CD4-positive, alpha-beta T cell (primary cell): ENCODE data around the gene POLH. TPM values are rescaled to one million over a fixed set of nuclear protein-coding genes. Genes with fewer than 3 reads are reported as not detected.
A peak's percentile ranks its signal among the peaks of the same experiment; 100 is the strongest.

ENCODE experiments used
- ATAC-seq: fragments of 200-7000 bp; cut with Tn5 transposase; one replicate; pipeline ENCODE4 v1.10.0; 2022; ENCODE audit warnings: mild to moderate bottlenecking; ENCODE audit not compliant: poor library complexity
- CTCF ChIA-PET: fragments of 350-600 bp; sonication (Branson Sonifier 250); formaldehyde crosslinking; loops from one replicate; lab custom pipeline; 2021; ENCODE audit warnings: antibody characterized with exemption, inconsistent platforms; lab: Charles Lee
- POLR2A ChIA-PET: fragments of 350-600 bp; sonication (Branson Sonifier 250); formaldehyde crosslinking; loops from one replicate; lab custom pipeline; 2021; ENCODE audit warnings: antibody characterized with exemption, inconsistent platforms; lab: Charles Lee
- DNase-seq, 14 experiments: peaks; one replicate each; pipeline ENCODE4 v3.0.0-alpha.2; 2013 to 2020; ENCODE audit warnings: mixed read lengths in 2 of 14
- H3K27ac ChIP-seq, 2 donors: one replicate each; pipeline versions ENCODE4 v1.5.1 to v1.7.0; 2013; ENCODE audit warnings: low read length in 2 of 2, low read depth in 1 of 2, mild to moderate bottlenecking in 1 of 2
- H3K27me3 ChIP-seq, 2 experiments: 1 replicate in 1 of 2; 2 replicates in 1 of 2; pipeline versions ENCODE4 v1.6.1 to v1.7.0; 2013; ENCODE audit warnings: low read length in 2 of 2, control low read depth in 1 of 2, mild to moderate bottlenecking in 1 of 2, moderate library complexity in 1 of 2; ENCODE audit not compliant: insufficient read depth in 2 of 2, control insufficient read depth in 1 of 2
- H3K36me3 ChIP-seq: one replicate; pipeline ENCODE4 v1.6.1; 2013; ENCODE audit warnings: low read length, control low read depth; ENCODE audit not compliant: insufficient read depth
- H3K4me1 ChIP-seq: one replicate; pipeline ENCODE4 v1.6.1; 2013; ENCODE audit warnings: low read length, control low read depth; ENCODE audit not compliant: insufficient read depth
- H3K4me3 ChIP-seq: one replicate; pipeline ENCODE4 v1.5.1; 2013; ENCODE audit warnings: mild to moderate bottlenecking, low read length, moderate library complexity
- H3K9me3 ChIP-seq, 2 experiments: 1 replicate in 1 of 2; 2 replicates in 1 of 2; pipeline versions ENCODE4 v1.6.1 to v1.7.0; 2013; ENCODE audit warnings: low read length in 2 of 2, mild to moderate bottlenecking in 2 of 2, control low read depth in 1 of 2, moderate library complexity in 1 of 2; ENCODE audit not compliant: control insufficient read depth in 1 of 2, insufficient read depth in 1 of 2
- H3K27ac Mint-ChIP-seq: one replicate; pipeline ENCODE4 v1.8.0; 2020; ENCODE audit warnings: mixed read lengths
- H3K27me3 Mint-ChIP-seq: one replicate; pipeline ENCODE4 v1.8.0; 2021; ENCODE audit warnings: mixed read lengths
- H3K36me3 Mint-ChIP-seq: one replicate; pipeline ENCODE4 v1.8.0; 2021; ENCODE audit warnings: low read depth, mixed read lengths
- H3K4me1 Mint-ChIP-seq: one replicate; pipeline ENCODE4 v1.8.0; 2021; ENCODE audit warnings: low read depth, mixed read lengths
- H3K4me3 Mint-ChIP-seq: one replicate; pipeline ENCODE4 v1.8.0; 2020; ENCODE audit warnings: mild to moderate bottlenecking, mixed read lengths
- H3K9me3 Mint-ChIP-seq: one replicate; pipeline ENCODE4 v1.8.0; 2020; ENCODE audit warnings: mixed read lengths
- intact Hi-C, 2 experiments: fragments of 100-400 bp; cut with DNase I in 1 of 2; cut with micrococcal nuclease in 1 of 2; formaldehyde crosslinking; loops; one replicate each; pipeline versions ENCODE4 v1.15.1 to v1.9.0; 2023 to 2025; cut with DNase I, micrococcal nuclease
- total RNA-seq, 174 experiments: library from RNA in 2 of 174; stranded (reverse) in 2 of 174; gene quantifications; one replicate each; pipeline ENCODE4 v1.2.3 and lab custom pipeline; 2021 to 2026
- TF ChIP-seq, protein P1 (sequence below): fragments of 200-600 bp; IDR thresholded peaks from one replicate; pipeline ENCODE4 v1.8.0; 2022; ENCODE audit warnings: antibody characterized with exemption, mild to moderate bottlenecking

Gene POLH
- total RNA-seq, 2 experiments from 2014 or later = 4.2 to 4.4 TPM

DNA sequence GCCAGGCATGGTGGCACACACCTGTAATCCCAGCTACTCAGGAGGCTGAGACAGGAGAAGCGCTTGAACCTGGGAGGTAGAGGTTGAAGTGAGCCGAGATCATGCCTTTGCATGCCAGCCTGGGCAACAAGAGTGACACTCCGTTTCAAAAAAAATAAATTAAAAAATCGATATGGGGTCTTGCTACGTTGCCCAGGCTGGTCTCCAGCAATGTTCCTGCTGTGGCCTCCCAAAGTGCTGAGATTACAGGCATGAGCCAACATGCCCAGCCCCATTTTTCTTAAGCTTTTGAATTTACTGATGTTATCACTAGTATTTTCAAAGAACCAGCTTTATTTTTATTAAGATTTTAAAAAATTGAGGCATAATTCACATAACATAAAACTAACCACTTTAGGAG is 35.5 kb upstream of the POLH start:
- H3K27me3 ChIP-seq = no peaks in the 10 kb centered on the region
- Mint-ChIP-seq H3K4me1 (no peaks in the 10 kb centered on the region), H3K4me3 (no peak overlapping the region), H3K36me3 (peaks cover 68% of the 10 kb centered on the region), H3K9me3 (no peaks in the 10 kb centered on the region), H3K27ac (no peak overlapping the region), H3K27me3 (no peaks in the 10 kb centered on the region)
- H3K9me3 ChIP-seq = no peaks in the 10 kb centered on the region
- POLR2A ChIA-PET = no interaction called here
- TF ChIP-seq, protein P1, sequence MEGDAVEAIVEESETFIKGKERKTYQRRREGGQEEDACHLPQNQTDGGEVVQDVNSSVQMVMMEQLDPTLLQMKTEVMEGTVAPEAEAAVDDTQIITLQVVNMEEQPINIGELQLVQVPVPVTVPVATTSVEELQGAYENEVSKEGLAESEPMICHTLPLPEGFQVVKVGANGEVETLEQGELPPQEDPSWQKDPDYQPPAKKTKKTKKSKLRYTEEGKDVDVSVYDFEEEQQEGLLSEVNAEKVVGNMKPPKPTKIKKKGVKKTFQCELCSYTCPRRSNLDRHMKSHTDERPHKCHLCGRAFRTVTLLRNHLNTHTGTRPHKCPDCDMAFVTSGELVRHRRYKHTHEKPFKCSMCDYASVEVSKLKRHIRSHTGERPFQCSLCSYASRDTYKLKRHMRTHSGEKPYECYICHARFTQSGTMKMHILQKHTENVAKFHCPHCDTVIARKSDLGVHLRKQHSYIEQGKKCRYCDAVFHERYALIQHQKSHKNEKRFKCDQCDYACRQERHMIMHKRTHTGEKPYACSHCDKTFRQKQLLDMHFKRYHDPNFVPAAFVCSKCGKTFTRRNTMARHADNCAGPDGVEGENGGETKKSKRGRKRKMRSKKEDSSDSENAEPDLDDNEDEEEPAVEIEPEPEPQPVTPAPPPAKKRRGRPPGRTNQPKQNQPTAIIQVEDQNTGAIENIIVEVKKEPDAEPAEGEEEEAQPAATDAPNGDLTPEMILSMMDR = no peak
- intact Hi-C loops = no loop called here
- no peaks in the 10 kb centered on the region for H3K4me1 ChIP-seq
- no peak for DNase-seq
- ATAC-seq = no peak
- CTCF ChIA-PET = no interaction called here
- no peak overlapping the region for H3K27ac ChIP-seq
- peaks cover 50% of the 10 kb centered on the region for H3K36me3 ChIP-seq
- H3K4me3 ChIP-seq = no peak overlapping the region

DNA sequence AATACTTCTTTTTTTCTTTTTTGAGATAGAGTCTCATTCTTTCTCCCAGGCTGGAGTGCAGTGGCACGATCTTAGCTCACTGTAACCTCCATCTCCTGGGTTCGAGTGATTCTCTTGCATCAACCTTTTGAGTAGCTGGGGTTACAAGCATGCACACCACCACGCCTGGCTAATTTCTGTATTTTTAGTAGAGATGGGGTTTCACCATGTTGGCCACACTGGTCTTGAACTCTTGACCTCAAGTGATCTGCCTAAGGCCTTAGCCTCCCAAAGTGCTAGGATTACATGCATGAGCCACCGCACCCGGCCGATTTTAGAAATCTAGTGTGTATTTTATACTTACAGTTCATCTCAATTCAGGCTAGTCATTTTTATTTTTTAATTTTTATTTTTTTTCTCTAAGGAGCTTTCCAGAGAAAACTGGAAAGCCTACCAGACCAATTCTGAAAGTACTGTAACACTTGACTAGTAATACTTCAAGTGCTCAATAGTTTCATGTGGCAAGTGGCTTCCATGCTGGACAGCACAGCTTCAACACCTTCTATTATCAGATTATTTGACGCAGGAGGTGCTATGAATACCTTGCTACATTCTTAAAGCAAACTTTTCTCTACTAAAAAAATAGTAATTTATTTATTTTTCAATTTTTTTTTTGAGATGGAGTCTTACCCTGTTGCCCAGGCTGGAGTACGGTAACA is 34.1 kb upstream of the POLH start:
- Mint-ChIP-seq H3K4me3 (no peak overlapping the region), H3K27me3 (no peaks in the 10 kb centered on the region), H3K9me3 (no peaks in the 10 kb centered on the region), H3K36me3 (peaks cover 76% of the 10 kb centered on the region), H3K4me1 (no peaks in the 10 kb centered on the region), H3K27ac (no peak overlapping the region)
- intact Hi-C loops = no loop called here
- H3K9me3 ChIP-seq = no peaks in the 10 kb centered on the region
- H3K36me3 ChIP-seq = peaks cover 65% of the 10 kb centered on the region
- ChIA-PET CTCF (no interaction called here), POLR2A (no interaction called here)
- H3K4me1 ChIP-seq = no peaks in the 10 kb centered on the region
- TF ChIP-seq, protein P1 = no peak
- H3K27ac ChIP-seq = no peak overlapping the region
- H3K27me3 ChIP-seq = no peaks in the 10 kb centered on the region
- DNase-seq (no peak), ATAC-seq (no peak)
- H3K4me3 ChIP-seq = no peak overlapping the region

DNA sequence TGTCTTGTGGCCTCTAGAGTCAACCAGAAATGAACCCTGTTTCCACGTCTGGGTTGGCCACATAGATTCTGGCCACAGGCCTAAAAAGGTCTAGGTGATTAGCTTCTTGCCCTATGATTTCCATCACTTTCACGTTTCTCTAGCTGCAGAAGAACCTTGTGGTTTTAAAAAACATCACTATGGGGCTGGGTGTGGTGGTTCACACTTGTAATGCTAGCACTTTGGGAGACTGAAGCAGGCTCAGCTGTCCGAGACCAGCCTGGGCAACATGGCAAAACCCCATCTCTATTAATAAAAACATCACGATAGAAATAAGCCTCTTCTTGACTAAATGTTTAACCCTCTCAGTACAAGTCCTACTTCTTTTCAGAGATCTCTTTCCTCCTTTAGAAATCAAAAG is 31.5 kb upstream of the POLH start:
- Mint-ChIP-seq H3K27me3 (no peaks in the 10 kb centered on the region), H3K4me3 (no peak overlapping the region), H3K4me1 (no peaks in the 10 kb centered on the region), H3K36me3 (peaks cover 83% of the 10 kb centered on the region), H3K27ac (no peak overlapping the region), H3K9me3 (no peaks in the 10 kb centered on the region)
- DNase-seq (peak in 1 of 14 experiments; percentile 34), ATAC-seq (no peak)
- Histone ChIP-seq H3K4me1 (no peaks in the 10 kb centered on the region), H3K27me3 (no peaks in the 10 kb centered on the region), H3K36me3 (peaks cover 77% of the 10 kb centered on the region), H3K4me3 (no peak overlapping the region), H3K9me3 (no peaks in the 10 kb centered on the region), H3K27ac (no peak overlapping the region)
- ChIA-PET POLR2A (interaction anchor here (0.6 kb wide), 1 partner anchor 82 kb away, joined by 3 read pairs; no protein-coding TSS in a partner anchor), CTCF (no interaction called here)
- TF ChIP-seq, protein P1 = no peak
- intact Hi-C loops = no loop called here
